Fibroblast of skin of left biceps (primary cell): Measurements from ENCODE around the gene GCK.
A peak's percentile ranks its signal among the peaks of the same experiment; 100 is the strongest.
"Not testable (repeated sequence)": the region's sequence is repeated elsewhere in the genome, so short reads cannot be mapped to it uniquely, and the experiment has no call there.

Experiments used
- DNase-seq, 2 experiments: peaks; one replicate each; pipeline ENCODE4 v3.0.0-alpha.2; 2013; ENCODE audit warnings: low read depth in 2 of 2

Gene GCK

DNA sequence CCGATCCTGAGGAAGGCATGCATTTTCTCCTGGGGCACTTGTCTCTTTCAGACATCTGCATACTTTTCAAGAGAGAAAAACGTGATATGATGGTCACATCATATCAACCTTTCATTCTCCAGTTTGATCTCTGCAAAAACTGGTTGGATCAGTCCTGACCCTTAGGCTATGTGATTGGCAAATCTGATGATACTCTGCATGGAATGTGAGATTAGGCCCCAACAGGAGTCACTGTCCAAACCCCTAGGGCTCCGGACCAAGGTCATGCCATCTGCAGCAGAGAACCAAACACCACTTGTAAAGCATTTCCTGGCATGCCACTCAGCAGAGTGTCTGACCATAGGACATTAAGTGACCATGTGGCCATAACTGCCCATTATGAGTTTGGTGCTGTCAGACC lies 8.6 kb downstream of the GCK start:
- DNase-seq = no peak

DNA sequence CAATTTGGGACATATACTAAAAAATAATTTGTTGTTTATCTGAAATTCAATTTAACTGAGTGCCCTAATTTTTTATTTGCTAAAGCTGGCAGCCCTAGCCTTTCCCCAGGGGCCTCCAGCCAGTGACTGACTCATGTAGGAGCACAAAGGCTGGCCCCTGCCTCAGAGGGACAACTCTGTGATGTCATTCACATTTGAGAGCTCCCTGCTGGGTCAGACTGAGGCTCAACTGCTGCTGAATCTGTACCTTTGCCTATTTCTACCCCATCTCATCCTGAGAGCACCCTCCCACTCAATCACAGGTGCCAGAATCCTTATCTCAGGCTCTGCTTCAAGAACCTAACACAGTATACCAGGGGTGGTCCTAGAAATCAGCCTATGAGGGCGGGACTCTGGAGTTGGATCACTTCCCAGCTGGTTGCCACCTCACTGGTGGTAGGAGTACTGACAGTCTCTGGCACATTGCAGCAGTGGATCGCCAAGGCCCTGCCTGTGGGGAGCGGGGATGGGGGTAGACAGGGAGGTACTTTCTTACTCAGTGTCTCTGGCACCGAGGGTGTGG lies 11.6 kb downstream of the GCK start:
- DNase-seq = no peak

DNA sequence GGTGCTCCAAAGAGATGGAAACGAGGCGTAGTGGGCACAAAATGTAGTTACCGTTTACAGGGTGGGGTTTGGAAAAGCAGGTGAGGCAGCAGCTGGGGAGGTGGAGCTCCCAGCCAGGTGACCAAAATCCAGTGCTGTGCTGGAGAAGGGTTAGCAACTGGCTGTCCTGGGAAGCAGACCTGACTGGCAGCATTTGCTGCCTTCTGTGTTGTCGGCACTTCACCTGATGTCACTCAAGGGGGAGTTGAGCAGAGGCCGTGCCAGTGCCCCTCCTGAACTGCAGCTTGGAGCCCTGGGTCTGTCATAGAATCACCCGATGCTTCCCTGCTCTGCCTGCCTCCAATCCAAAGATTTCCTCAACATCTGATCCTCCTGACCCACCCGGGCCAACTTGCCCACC lies 12.8 kb downstream of the GCK start:
- DNase-seq = no peak

DNA sequence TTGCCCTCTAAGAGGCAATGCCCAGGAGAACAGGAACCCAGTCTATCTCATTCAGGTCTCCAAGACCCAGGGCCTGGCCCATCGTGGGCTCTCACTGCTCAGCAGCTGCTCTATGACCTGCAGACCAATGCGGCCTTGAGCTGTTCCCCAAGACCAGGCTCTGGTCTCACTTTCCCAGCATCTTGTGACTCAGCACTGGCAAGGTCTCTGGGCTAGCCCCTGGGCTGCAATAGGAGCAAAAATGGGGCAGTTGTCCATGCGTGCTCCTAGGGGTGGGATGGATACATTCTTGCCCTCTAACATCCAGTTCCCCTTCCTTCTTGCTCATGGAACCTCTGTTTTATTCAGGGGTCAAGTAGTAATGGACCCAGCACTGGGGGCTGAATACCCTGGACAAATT lies 13.5 kb downstream of the GCK start:
- DNase-seq = no peak

DNA sequence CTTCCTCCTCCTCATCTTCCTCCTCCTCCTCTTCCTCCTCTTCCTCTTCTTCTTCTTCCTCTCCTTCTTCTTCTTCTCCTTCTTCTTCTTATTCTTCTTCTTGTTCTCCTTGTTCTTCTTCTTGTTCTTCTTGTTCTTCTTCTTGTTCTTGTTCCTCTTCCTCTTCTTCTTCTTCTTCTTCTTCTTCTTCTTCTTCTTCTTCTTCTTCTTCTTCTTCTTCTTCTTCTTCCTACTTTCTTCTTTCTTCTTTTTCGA lies 14.6 kb downstream of the GCK start:
- DNase-seq = not testable (repeated sequence)

DNA sequence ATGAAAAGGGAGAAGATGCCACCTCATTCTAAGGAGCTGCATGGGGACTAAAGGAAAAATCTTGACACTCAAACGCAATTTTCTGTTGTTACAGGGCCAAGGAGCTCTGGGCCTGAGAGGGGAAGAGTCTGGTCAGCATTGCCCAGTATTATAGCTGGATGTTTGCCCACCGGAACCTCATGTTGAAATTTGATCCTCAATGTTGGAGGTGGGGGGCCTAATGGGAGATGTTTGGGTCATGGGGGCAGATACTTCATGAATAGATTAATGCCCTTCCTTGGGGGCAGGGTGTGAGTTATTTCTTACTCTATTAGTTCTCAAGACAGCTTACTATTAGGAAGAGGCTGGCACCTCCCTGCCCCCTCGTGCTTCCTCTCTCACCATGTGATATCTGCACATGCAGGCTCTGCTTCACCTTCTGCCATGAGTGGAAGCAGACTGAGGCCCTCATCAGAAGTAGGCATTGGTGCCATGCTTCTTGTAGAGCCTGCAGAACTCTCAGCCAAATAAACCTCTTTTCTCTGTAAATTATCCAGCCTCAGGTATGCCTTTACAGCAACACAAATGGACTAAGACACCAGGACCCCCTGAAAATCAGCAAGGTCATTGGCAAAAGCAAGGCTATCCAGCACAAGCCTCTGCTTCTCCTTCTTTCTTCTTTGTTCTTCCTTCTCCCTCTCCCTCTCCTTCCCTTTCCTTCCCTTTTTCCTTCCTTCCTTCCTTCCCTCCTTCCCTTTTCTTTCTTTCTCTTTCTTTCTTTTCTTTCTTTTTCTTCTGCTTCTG lies 15.1 kb downstream of the GCK start:
- no peak for DNase-seq

DNA sequence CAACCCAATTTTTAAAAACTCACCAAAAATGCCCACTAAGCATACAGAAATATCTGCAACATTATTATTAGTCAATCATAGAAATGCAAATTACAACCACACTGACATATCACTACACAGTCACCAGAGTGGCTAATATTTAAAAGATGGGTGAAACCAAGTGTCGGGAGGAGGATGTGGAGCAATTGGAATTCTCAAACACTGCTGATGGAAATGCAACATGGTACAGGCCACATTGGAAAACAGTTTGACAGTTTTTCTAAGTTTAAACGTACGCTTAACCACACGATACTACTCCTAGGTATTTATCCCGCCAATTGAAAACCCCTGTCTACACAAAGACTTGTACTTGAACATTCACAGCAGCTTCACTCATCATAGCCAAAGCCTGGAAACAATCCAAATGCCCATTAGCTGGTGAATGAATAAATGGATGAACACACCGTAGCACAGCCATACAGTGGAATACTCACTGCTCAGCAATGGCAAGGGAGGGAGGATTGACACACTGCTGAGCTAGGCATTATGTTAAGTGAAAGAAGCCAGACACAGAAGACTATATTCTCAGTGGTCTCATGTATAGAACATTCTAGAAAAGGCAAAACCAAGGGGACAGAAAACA lies 16.3 kb downstream of the GCK start:
- no peak for DNase-seq

DNA sequence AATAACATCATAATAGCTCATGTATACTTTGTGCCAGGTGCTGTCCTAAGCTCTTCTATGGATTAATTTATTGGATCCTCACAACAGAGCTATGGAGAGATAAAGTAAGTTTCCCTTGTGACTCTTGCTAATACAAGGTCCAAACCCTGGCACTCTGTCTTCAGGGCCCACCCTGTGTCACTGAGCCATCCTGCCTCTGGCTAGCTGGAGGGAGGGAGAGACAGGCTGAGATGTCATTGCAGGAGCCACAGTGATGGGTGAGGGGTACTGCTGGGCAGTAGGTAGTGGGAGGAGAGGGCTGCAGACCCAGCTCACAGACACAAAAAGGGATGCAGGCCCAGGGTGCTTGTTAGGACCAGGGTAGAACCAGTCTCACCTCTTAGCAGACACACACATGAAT lies 16.9 kb downstream of the GCK start:
- no peak for DNase-seq

DNA sequence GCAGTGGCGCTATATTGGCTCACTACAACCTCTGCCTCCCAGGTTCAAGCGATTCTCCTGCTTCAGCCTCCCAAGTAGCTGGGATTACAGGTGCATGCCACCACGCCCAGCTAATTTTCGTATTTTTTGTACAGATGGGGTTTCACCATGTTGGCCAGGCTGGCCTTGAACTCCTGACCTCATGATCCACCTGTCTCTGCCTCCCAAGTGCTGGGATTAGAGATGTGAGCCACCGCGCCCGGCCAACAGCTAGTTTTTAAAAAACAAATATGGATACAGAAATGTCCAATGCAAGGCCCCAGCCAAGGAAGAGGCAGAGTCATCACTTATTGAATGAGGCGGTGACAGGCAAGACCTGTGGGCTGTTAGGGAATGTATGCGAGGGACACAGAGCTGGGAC lies 17.3 kb downstream of the GCK start:
- DNase-seq = not testable (repeated sequence)

DNA sequence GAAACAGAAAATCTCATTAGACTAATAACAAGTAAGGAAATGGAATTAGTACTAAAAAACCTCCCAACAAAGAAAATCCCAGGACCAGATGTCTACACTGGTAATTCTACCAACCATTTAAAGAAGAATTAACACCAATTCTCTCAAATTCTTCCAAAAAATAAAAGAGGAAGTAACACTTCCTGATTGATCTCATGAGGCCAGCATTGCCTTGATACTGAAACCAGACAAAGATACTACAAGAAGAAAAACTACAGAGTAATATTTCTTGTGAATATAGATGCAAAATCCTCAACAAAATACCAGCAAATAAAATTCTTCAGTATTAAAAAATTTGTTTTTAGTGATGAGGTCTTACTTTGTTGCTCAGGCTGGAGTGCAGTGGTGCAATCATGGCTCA lies 21.3 kb downstream of the GCK start:
- no peak for DNase-seq

DNA sequence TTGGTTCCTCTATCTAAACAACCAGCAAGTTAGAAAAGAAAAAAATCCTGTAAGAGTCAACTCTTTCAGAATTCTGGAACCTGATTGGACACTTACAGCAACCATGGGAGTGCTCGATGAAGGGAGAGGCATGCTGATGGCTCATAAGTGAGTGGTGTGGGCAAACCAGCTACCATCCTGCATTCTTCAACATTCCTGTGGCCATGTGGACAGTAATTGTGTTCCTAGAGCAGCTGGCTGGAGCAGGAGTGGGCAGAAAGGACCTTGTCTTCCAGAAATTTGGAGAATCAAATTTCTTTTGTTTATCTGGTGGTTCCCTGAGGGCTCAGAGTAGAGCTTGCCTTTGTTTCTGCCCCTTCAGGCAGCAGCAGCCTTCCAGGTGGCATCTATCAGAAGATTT lies 25.6 kb downstream of the GCK start:
- DNase-seq = peak; percentile 21 to 26

DNA sequence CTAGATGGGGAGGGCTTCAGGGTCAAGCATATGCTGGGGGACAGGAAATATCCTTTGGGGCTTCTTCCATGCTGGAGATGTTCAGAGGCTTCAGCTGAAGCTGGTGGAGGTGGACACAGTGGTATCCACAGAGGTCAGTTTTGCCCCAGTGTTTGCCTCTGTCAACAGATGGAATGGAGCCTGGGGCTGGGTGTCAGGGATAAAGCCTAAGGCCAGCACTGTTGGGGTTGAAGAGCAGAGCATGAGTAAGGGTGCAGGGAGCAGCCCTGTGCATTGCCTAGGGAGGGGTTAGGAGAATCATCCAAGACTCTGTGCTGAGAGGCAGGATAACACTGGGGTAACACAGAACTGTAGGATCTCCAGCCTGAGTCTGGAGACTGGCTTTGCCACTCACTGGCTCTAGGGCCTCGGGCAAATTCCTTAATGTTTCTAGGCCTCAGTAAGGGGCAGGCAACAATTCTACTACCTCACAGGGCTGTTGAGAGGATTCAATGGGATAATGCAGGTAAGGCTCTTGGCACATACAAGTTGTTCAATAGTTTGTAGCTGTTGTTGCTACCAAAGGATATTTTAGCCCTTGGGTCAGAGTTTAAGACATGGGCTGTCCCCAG lies 26.3 kb downstream of the GCK start:
- DNase-seq = no peak

DNA sequence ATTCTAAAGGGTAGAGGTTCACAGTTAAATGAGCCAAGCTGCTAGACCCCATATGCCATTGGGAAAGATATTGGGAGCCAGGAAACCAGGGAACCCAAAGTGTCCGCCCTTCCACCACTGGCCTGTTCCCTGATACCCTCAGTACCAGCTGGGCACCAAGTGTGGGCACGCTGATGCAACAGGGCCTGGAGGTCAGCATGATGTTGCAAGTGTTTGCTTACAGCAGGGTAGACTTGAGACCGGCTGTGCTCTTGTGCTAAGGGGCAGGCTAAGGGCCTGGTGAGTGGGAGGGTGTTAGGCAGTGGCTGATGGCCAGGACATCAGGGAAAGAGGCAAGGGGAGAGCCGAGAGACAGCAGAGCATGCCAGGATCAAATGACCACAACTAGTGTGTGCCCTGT lies 27.1 kb downstream of the GCK start:
- DNase-seq = no peak

DNA sequence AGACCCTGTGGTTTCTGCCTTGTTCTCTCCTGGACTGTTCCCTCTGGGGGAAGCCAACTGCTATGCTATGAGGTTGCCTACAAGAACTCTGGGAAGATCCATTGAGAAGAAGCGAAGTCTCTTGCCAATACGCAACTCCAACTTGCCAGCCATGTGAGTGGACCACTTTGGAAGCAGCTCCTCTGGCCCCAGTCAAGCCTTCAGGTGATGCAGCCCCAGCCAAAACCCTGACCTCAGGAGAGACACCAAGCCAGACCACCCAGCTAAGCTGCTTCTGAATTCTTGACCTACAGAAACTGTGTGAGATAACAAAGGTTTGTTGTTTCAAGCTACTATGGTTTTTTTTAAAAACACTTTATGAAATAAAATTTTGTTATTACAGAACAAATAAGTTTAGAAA lies 27.9 kb downstream of the GCK start:
- no peak for DNase-seq

DNA sequence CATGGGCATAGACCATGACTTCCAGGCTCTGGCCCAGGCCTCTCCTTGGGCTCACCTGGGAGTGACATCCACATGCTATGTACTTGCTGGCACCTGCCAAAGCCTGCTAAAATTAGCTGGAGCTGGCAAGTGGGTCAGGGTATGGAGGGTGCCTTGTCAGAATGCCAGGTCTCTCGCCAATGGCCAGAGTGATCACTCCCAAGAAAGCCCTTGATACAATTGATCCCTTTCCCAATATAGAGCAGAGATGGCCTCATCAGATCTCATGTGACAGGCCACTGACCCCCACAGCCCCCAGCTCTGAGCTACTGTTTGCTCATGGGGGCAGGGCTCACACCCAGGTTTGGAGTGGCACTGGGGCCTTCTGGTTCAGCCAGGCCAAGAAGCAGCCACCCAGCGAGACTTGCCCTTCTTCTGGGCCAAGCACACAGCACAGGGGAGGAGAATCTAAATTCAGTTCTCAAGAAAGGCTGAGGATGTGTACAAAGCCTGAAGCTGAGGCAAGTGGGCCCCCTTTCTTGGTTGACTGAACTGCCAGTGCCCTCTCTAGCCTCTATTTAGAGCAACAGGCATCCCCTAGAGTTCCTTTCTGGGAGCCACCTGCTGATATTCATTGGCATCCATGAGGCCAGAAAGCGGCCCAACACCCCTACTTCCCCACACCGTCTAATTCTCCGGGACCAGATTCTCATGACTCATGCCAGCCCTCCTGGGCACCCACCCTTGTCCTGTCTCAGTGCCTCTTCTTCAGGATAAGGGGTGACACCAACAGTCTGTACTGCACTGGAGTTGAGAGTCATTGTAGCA lies 29.2 kb downstream of the GCK start:
- no peak for DNase-seq

DNA sequence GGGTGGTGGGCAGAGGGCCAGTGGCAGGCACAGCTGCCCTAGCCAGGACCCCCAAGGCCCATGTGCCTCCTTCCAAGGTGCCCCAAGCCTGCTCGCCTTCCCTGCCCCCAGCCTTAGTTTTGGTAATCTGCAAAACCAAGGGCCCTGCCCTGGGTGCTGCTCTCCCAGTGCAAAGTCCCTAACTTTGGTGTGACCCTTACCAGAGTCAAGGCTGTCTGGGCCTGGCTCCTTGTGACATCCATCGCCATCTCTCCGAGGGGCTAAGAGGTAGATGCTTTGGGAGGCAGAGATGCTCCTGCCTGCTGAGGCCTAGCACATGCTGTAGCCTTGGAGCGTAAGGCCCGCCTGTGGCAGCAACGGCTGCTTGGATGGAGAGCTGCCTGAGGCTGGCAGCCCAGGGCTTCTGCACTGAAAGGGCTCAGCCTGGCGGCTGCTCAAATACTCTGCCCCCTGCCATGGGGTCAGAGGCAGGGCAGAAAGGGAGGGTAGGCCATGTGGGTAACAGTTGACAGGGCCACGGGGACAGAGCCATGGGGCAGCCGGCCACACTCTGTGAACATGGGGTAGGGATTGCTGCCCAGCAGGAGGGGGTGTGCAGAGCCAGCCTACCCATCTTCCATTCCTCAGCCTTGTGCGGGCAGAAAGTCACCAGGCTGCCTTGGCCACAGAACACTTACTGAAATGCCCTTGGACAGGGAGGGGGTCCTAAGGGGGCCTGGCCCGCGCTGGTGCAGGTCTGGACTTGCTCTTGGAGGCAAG lies 30.2 kb downstream of the GCK start:
- no peak for DNase-seq

DNA sequence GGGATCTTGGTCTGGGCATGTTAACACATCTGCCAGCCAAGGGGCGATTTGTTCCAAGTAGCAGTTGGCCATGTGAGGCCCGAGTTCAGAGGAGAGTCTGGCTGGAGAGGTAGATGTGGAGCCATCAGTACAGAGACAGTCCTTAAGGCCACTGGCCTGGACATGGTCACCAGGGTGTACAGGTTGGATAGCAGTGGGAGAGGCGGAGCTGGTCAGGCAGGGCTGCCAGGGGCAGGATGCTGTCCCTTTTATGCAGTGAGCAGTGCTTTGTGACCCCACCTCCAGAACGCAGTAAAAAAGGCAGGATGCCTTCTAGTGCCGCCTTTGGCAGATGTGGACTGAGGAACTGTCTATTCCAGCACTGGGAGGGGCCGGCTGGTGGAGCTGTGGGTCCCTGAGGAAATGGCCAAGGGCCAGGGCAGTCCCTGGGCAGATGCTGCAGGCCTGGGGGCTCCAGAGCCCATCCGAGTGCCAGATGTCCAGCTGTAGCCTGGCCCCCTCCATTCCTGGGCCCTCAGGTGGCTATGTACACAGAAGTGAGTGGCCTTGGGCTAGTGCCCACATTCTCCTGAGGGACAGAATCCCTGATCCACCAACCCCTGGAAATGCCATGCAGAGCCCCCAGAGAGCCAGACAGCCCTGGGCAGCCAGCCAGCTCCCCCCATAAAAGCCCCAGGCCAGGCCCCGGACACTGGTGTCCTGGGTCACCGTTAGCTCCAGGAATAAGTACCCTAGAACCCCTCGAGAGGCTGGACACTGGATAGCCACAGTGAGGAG lies 31.0 kb downstream of the GCK start:
- DNase-seq = no peak

DNA sequence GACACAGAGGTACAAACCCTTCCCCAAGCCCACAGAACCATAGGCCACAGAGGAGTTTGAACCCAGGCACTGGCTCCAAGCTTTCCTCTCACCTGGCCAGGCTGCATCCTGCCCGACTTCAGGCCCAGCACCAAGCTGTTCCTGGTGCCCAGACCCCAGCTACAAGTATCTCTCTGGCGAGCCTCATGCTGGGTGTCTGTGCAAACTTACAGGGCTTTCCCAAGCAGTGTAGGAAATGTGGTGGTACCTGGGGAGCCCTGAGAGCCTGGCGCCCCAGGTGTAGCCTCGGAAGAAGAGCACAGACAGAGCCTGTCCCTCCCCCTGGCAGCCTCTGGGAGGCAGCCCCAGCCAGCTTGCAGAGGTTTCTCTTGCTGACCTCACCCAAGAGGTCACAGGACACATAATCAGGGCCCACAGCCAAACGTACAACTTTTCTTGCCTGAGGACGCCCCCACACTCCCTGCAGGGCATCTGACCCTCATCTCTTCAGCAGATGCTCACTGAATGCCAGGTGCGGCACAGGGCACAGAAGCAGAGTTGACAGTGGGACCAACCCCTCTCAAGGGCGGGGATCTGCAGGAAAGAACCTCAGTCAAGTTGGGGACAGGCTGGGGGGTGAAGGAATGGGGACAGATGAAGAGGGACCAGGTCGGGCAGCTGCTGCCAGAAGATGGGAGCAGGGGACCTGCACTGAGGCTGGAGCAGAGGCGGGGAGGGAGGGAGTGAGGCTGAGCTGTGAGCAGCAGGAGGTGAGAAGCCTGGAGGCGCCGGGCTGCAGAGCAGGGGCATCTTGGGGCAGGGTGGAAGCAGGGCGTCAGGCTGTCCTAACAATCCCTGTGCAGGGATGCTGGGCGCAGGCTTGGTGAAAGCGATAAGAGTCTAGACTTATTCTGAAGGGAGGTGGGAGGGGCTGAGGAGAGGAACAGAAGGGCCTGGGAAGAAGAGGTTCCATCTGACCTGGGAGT lies 31.8 kb downstream of the GCK start:
- no peak for DNase-seq

DNA sequence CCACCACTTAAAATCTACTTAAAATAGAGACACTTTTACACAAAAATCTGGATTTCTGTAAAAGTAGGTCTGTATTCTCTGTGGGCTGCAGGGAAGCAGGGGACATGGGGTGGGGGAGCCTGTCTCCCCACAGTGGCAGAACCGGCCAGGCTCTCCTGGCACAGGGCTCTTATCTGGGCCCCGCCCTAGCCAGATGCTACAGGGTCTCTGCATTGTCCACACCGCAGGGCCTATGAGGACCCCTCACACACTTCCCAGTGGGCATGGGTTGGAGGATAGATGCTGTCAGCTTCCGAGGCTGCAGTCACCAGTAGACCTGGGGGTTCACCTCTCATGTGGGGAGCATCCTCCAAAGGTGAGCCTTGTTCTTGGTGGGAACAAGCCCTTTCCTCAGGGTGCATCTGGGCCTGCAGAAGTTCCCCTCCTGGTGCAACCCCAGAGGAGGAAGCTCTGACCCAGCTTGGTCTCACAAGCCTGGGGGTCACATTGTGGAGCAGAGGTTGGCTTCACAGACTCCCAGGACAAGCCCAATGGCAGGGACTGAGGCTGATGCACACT lies 32.7 kb downstream of the GCK start:
- DNase-seq = no peak
